ENCODE data around the gene GFI1B. TPM values are rescaled to one million over a fixed set of nuclear protein-coding genes. Genes with fewer than 3 reads are reported as not detected.
"Not testable (repeated sequence)": the region's sequence is repeated elsewhere in the genome, so short reads cannot be mapped to it uniquely, and the experiment has no call there.

GFI1B gene
- total RNA-seq, 4 donors from 2014 or later, result not detected

- TF ChIP-seq CTCF (IDR thresholded peaks at IDR 0.05 in 4 of 5, conservative IDR thresholded peaks at IDR 0.05 in 1 of 5) (no peak), POLR2A (IDR thresholded peaks at IDR 0.05) (no peak)
- intact Hi-C loops (cut with DNase I; ENCODE audit: low total_unique reads), result loop anchor here (10.0 kb wide), 1 partner anchor 429 kb away; no protein-coding TSS in a partner anchor
- H3K36me3 ChIP-seq, result no peaks in the 10 kb centered on the region
- H3K4me1 ChIP-seq, result peaks cover 33 to 51% of the 10 kb centered on the region in 2 donors
- ATAC-seq (peak in 1 of 2 donors; percentile 37), DNase-seq (no peak)
- in situ Hi-C loops (cut with MboI; ENCODE audit: low sequenced_read_pairs in 4 of 4), result loop anchor here in 1 of 4 donors (5.0 kb wide), 1 partner anchor 117 kb away; no protein-coding TSS in a partner anchor
- H3K27me3 ChIP-seq, result no peaks in the 10 kb centered on the region
- H3K4me3 ChIP-seq, result no peak overlapping the region
- no peaks in the 10 kb centered on the region for H3K9me3 ChIP-seq
- peak overlapping the region; percentile 6 to 46 (median 29) for H3K27ac ChIP-seq
Observed at GRCh38 chr9:133035669-133036068, 57.2 kb downstream of the GFI1B start.

GRCh38 chr9:133037775-133038515 lies 59.5 kb downstream of the GFI1B start:
- TF ChIP-seq CTCF (IDR thresholded peaks at IDR 0.05 in 4 of 5, conservative IDR thresholded peaks at IDR 0.05 in 1 of 5) (no peak), POLR2A (IDR thresholded peaks at IDR 0.05) (no peak)

GRCh38 chr9:133040892-133041479 lies 62.5 kb downstream of the GFI1B start:
- ATAC-seq; H3K27ac ChIP-seq; in situ Hi-C loops (cut with MboI; ENCODE audit: low sequenced_read_pairs in 4 of 4); H3K4me3 ChIP-seq; H3K27me3 ChIP-seq; H3K9me3 ChIP-seq: not testable (repeated sequence)
- Histone ChIP-seq H3K36me3 (peaks cover 0 to 39% of the 10 kb centered on the region in 2 donors), H3K4me1 (peaks cover 15 to 18% of the 10 kb centered on the region in 2 donors)
- DNase-seq, result peak; percentile 32 to 58
- intact Hi-C loops (cut with DNase I; ENCODE audit: low total_unique reads), result loop anchor here (5.0 to 10.0 kb wide), 2 partner anchors 61 to 144 kb away; no protein-coding TSS in a partner anchor
- peak; percentile 27 to 53 (median 49) for TF ChIP-seq CTCF (IDR thresholded peaks at IDR 0.05 in 4 of 5, conservative IDR thresholded peaks at IDR 0.05 in 1 of 5)

More at GRCh38 chr9:133037775-133038515, 59.5 kb downstream of the GFI1B start:
- Histone ChIP-seq H3K4me3 (no peak overlapping the region), H3K27ac (no peak overlapping the region), H3K27me3 (no peaks in the 10 kb centered on the region), H3K36me3 (peaks cover 0 to 10% of the 10 kb centered on the region in 2 donors), H3K4me1 (peaks cover 21 to 39% of the 10 kb centered on the region in 2 donors), H3K9me3 (no peaks in the 10 kb centered on the region)
- intact Hi-C loops (cut with DNase I; ENCODE audit: low total_unique reads), result loop anchor here (10.0 kb wide), 1 partner anchor 427 kb away; no protein-coding TSS in a partner anchor
- ATAC-seq, result no peak
- no peak for DNase-seq
- in situ Hi-C loops (cut with MboI; ENCODE audit: low sequenced_read_pairs in 4 of 4), result loop anchor here in 1 of 4 donors (5.0 kb wide), 1 partner anchor 114 kb away; no protein-coding TSS in a partner anchor

Small RNA genes within 50 kb of the gene (microRNA-seq; reads per million reads assigned to microRNA genes)
- gene MIR548AW (ENCODE audit: borderline replicate concordance in 2 of 2), result 1.7 to 2.4 reads per million in 2 donors

Other genes with a start within 250 kb of the GFI1B start
- gene AK8, start 100.4 kb upstream of the GFI1B start, total RNA-seq, result not detected
- 1 to 10 TPM in 2 of 4 donors, under 1 TPM in 2; 0.24 to 2.5 (median 1.0) TPM for gene SPACA9, start 99.8 kb upstream of the GFI1B start, total RNA-seq
- gene TSC1, start 34.1 kb upstream of the GFI1B start, total RNA-seq, result 10 to 100 TPM; 36.7 to 45.3 (median 39.7) TPM
- 10 to 100 TPM; 48.1 to 55.3 (median 51.5) TPM for gene GTF3C5, start 52.3 kb downstream of the GFI1B start, total RNA-seq
- gene CEL, start 83.3 kb downstream of the GFI1B start, total RNA-seq, result 1 to 10 TPM in 1 of 4 donors, under 1 TPM in 1, not detected in 2; 0.13 to 1.8 TPM
- 10 to 100 TPM; 21.1 to 47.0 (median 36.9) TPM for gene RALGDS, start 142.5 kb downstream of the GFI1B start, total RNA-seq
- 10 to 100 TPM in 1 of 4 donors, 1 to 10 TPM in 2, under 1 TPM in 1; 0.15 to 10.3 (median 5.6) TPM for gene GBGT1, start 185.2 kb downstream of the GFI1B start, total RNA-seq
- gene OBP2B, start 230.6 kb downstream of the GFI1B start, total RNA-seq, result not detected